Measurements from ENCODE around the gene NCOA3. TPM values are rescaled to one million over a fixed set of nuclear protein-coding genes. Genes with fewer than 3 reads are reported as not detected.
A peak's percentile ranks its signal among the peaks of the same experiment; 100 is the strongest.

Gene NCOA3
- total RNA-seq, 2 experiments from 2014 or later, result 66.2 to 73.7 TPM

DNA sequence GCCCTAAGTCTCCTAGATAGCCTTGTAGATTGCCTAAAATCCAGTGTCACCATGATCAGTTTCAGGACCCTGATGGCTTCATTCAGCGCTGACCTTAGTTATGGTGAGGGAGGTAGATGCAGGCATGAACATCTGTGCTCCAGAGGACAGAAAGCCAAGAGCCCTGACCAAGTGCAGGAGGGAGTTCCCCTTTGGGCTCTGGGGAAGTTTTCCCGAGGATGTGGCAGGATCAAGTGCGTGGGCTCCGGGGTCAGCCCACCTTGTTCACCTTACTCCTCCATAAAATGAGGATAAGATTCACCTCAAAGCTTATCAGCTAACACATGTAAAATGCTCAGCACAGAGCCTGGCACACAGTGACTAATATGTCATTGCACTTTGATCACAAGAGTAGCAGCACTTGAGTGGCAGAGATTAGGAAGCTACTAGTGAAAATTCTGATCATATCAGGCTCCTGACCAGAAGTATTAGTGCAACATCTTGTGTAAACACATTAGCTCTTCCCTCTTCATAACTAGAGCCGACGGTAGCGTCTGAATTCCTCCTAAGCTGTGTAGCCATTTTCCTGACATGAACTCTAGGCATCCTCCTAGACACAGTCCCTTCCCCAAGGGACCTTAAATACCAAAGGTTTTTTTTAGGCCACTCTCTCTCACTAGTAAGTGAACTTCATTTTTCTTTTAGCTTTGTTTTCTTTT lies 158.4 kb downstream of the NCOA3 start:
- POLR2A ChIA-PET, result interaction anchor here (0.9 kb wide), 1 partner anchor 348 kb away, joined by 3 read pairs; no protein-coding TSS in a partner anchor
- Mint-ChIP-seq H3K36me3 (ENCODE audit: low read depth) (peaks cover 11% of the 10 kb centered on the region), H3K4me3 (no peak overlapping the region), H3K9me3 (no peaks in the 10 kb centered on the region), H3K4me1 (ENCODE audit: low read depth) (peaks cover 5% of the 10 kb centered on the region), H3K27me3 (no peaks in the 10 kb centered on the region), H3K27ac (no peak overlapping the region)
- TF ChIP-seq, protein P1, sequence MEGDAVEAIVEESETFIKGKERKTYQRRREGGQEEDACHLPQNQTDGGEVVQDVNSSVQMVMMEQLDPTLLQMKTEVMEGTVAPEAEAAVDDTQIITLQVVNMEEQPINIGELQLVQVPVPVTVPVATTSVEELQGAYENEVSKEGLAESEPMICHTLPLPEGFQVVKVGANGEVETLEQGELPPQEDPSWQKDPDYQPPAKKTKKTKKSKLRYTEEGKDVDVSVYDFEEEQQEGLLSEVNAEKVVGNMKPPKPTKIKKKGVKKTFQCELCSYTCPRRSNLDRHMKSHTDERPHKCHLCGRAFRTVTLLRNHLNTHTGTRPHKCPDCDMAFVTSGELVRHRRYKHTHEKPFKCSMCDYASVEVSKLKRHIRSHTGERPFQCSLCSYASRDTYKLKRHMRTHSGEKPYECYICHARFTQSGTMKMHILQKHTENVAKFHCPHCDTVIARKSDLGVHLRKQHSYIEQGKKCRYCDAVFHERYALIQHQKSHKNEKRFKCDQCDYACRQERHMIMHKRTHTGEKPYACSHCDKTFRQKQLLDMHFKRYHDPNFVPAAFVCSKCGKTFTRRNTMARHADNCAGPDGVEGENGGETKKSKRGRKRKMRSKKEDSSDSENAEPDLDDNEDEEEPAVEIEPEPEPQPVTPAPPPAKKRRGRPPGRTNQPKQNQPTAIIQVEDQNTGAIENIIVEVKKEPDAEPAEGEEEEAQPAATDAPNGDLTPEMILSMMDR (IDR thresholded peaks at IDR 0.05), result no peak
- ATAC-seq (no peak), DNase-seq (no peak)
- CTCF ChIA-PET, result interaction anchor here (0.9 to 1.2 kb wide), 2 partner anchors 387 to 961 kb away, joined by 3 to 4 read pairs; no protein-coding TSS in a partner anchor
- intact Hi-C loops (cut with micrococcal nuclease), result no loop called here

DNA sequence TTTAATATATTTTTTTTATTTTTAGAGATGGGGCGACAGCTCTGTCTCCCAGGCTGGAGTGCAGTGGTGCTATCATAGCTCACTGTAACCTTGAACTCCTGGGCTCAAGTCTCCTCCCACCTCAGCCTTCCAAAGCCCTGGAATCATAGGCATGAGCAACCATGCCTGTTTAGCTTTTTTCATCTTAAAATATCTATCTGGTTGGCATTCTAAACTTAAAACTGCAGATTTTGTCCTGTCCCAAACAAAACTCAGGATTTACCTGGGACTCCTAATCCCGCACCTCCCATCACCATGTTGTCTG lies 158.9 kb downstream of the NCOA3 start:
- TF ChIP-seq, protein P1 (IDR thresholded peaks at IDR 0.05), result no peak
- H3K36me3 Mint-ChIP-seq (ENCODE audit: low read depth), result peaks cover 7% of the 10 kb centered on the region
- intact Hi-C loops (cut with micrococcal nuclease), result no loop called here
- H3K4me1 Mint-ChIP-seq (ENCODE audit: low read depth), result peaks cover 5% of the 10 kb centered on the region
- no peaks in the 10 kb centered on the region for H3K9me3 Mint-ChIP-seq
- no peak for DNase-seq
- POLR2A ChIA-PET, result interaction anchor here (0.9 kb wide), 1 partner anchor 349 kb away, joined by 3 read pairs; no protein-coding TSS in a partner anchor
- no peak overlapping the region for H3K4me3 Mint-ChIP-seq
- peak overlapping the region; percentile 48 for H3K27ac Mint-ChIP-seq
- no peak for ATAC-seq
- CTCF ChIA-PET, result interaction anchor here (0.9 to 1.2 kb wide), 2 partner anchors 387 to 960 kb away, joined by 3 to 4 read pairs; no protein-coding TSS in a partner anchor
- no peaks in the 10 kb centered on the region for H3K27me3 Mint-ChIP-seq

DNA sequence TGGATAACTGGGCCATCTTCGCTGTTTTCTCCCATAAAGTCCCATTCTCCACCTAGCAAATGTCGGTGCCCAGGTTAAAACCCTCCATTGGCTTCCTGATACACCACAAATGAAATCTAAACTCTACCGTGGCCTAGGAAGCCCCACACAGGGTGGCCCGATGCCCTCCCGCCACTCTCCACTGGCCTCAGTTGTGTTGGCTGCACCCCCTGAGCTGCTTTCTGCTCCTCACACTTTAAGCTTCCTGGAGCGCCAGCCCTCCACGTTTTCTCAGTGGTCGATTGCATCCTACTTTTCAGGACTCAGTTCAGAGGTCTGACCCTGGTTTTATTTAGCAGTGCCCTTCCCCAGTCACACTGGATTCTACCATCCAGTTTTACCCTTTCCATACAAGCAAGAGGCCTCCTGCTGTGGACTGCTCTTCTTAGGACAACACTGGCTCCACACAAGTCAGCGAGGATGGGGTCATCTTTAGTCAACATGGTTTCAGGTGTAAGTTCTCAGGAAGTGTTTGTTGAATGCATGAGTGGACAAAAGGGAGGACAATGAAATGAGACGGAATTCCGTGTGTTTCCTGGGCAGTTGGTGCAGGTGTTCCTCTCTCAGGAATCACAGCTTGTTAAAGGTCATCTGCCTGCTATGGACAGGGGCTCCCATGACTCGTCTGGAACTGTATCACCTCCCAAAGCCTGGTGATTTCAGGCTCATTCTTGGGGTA lies 159.5 kb downstream of the NCOA3 start:
- TF ChIP-seq, protein P1 (IDR thresholded peaks at IDR 0.05), result no peak
- intact Hi-C loops (cut with micrococcal nuclease), result no loop called here
- ChIA-PET POLR2A (interaction anchor here (0.9 kb wide), 1 partner anchor 349 kb away, joined by 3 read pairs; no protein-coding TSS in a partner anchor), CTCF (interaction anchor here (1.2 kb wide), 1 partner anchor 388 kb away, joined by 4 read pairs; no protein-coding TSS in a partner anchor)
- no peak for DNase-seq
- Mint-ChIP-seq H3K36me3 (ENCODE audit: low read depth) (peaks cover 6% of the 10 kb centered on the region), H3K27me3 (no peaks in the 10 kb centered on the region), H3K27ac (peak overlapping the region; percentile 48), H3K4me3 (no peak overlapping the region), H3K4me1 (ENCODE audit: low read depth) (peaks cover 5% of the 10 kb centered on the region), H3K9me3 (no peaks in the 10 kb centered on the region)
- ATAC-seq, result no peak

DNA sequence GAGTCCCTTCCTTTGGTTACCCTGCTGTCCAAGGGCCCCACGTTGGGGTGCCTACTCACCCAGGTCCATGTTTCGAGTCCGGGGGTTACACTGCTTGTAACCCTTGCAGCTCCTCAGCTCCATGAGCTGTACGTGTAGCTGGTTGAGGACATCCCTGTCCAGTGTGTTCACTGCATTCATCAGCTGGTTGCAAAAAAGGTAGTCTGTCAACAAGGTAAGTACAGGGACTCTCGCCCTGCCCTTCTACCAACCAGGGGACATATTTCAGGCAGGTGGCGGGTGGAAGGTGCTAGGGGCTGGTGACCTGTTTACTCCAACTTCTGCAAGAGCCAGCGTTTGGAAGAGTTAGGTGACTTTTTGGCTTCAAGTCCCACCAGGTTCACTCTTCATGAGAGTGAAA lies 160.0 kb downstream of the NCOA3 start:
- intact Hi-C loops (cut with micrococcal nuclease), result no loop called here
- ATAC-seq (no peak), DNase-seq (no peak)
- H3K9me3 Mint-ChIP-seq, result no peaks in the 10 kb centered on the region
- POLR2A ChIA-PET, result interaction anchor here (2.0 kb wide), 1 partner anchor 10 kb away, joined by 4 read pairs; no protein-coding TSS in a partner anchor
- CTCF ChIA-PET, result interaction anchor here (1.4 kb wide), 1 partner anchor 17 kb away, joined by 6 read pairs; no protein-coding TSS in a partner anchor
- peaks cover 5% of the 10 kb centered on the region for H3K4me1 Mint-ChIP-seq (ENCODE audit: low read depth)
- no peaks in the 10 kb centered on the region for H3K27me3 Mint-ChIP-seq
- TF ChIP-seq, protein P1 (IDR thresholded peaks at IDR 0.05), result no peak
- no peak overlapping the region for H3K4me3 Mint-ChIP-seq
- no peak overlapping the region for H3K27ac Mint-ChIP-seq
- peaks cover 6% of the 10 kb centered on the region for H3K36me3 Mint-ChIP-seq (ENCODE audit: low read depth)

All from activated CD8-positive, alpha-beta T cell treated with anti-CD3 and anti-CD28 coated beads for 36 hours (primary cell).